WTC11 (cell line): Measurements from ENCODE around the gene RYR3. TPM values are rescaled to one million over a fixed set of nuclear protein-coding genes. Genes with fewer than 3 reads are reported as not detected.

ENCODE experiments used
- ATAC-seq: fragments of 200-7000 bp; cut with Tn5 transposase; 2 replicates; pipeline ENCODE4 v1.10.0; 2021; ENCODE audit warnings: mild to moderate bottlenecking, moderate library complexity
- CTCF ChIA-PET: fragments of 300-600 bp; sonication (Branson Sonifier 250); formaldehyde crosslinking; loops from one replicate; lab custom pipeline; 2021; ENCODE audit warnings: antibody characterized with exemption; lab: Charles Lee
- POLR2A ChIA-PET: fragments of 350-600 bp; sonication (Branson Sonifier 250); formaldehyde crosslinking; loops from one replicate; lab custom pipeline; 2021; ENCODE audit warnings: antibody characterized with exemption; lab: Charles Lee
- DNase-seq: peaks from one replicate; pipeline ENCODE4 v3.0.0; 2021; ENCODE audit warnings: low spot score
- H3K27ac Mint-ChIP-seq: 2 replicates; pipeline ENCODE4 v1.8.0; 2021; ENCODE audit warnings: mixed read lengths
- H3K27me3 Mint-ChIP-seq: 2 replicates; pipeline ENCODE4 v1.8.0; 2021; ENCODE audit warnings: low read depth, mild to moderate bottlenecking, moderate library complexity, mixed read lengths
- H3K36me3 Mint-ChIP-seq: 2 replicates; pipeline ENCODE4 v1.8.0; 2021; ENCODE audit warnings: mixed read lengths
- H3K4me1 Mint-ChIP-seq: 2 replicates; pipeline ENCODE4 v1.8.0; 2022; ENCODE audit warnings: mixed read lengths
- H3K4me3 Mint-ChIP-seq: 2 replicates; pipeline ENCODE4 v1.8.0; 2021; ENCODE audit warnings: mild to moderate bottlenecking, moderate library complexity, mixed read lengths
- H3K9me3 Mint-ChIP-seq: 2 replicates; pipeline ENCODE4 v1.8.0; 2021; ENCODE audit warnings: mixed read lengths
- CREM ChIP-seq: sonication (generic); formaldehyde crosslinking; IDR thresholded peaks from 2 replicates; pipeline ENCODE4 v1.8.1; 2022; ENCODE audit warnings: mild to moderate bottlenecking, missing genetic modification reagents, moderate library complexity
- ELF4 ChIP-seq: sonication (generic); formaldehyde crosslinking; IDR thresholded peaks from 2 replicates; pipeline ENCODE4 v1.8.1; 2022; ENCODE audit warnings: low read depth, mild to moderate bottlenecking, moderate library complexity, missing genetic modification reagents
- ETV6 ChIP-seq: sonication (generic); formaldehyde crosslinking; IDR thresholded peaks from 2 replicates; pipeline ENCODE4 v1.8.1; 2022; ENCODE audit warnings: mild to moderate bottlenecking, missing genetic modification reagents
- JUN ChIP-seq: sonication (generic); formaldehyde crosslinking; IDR thresholded peaks from 2 replicates; pipeline ENCODE4 v1.8.0; 2023; ENCODE audit warnings: mild to moderate bottlenecking, missing genetic modification reagents
- NFE2L1 ChIP-seq: sonication (generic); formaldehyde crosslinking; IDR thresholded peaks from 2 replicates; pipeline ENCODE4 v1.8.1; 2023; ENCODE audit warnings: missing genetic modification reagents
- OVOL2 ChIP-seq: fragments of 250-450 bp; sonication (Bioruptor Pico); IDR thresholded peaks from 2 replicates; pipeline ENCODE4 v1.9.0; 2021; ENCODE audit warnings: mild to moderate bottlenecking, borderline replicate concordance
- RORB ChIP-seq: fragments of 250-450 bp; sonication (Bioruptor Pico); IDR thresholded peaks from 2 replicates; pipeline ENCODE4 v1.9.0; 2021; ENCODE audit warnings: mild to moderate bottlenecking
- TEAD1 ChIP-seq: sonication (generic); formaldehyde crosslinking; IDR thresholded peaks from 2 replicates; pipeline ENCODE4 v1.8.0; 2022; ENCODE audit warnings: mild to moderate bottlenecking, missing genetic modification reagents
- ZNF138 ChIP-seq: sonication (generic); formaldehyde crosslinking; conservative IDR thresholded peaks from 2 replicates; pipeline ENCODE4 v1.8.1; 2022; ENCODE audit warnings: mild to moderate bottlenecking, moderate library complexity, missing genetic modification reagents
- ZNF396 ChIP-seq: fragments of 250-450 bp; sonication (Bioruptor Pico); IDR thresholded peaks from 2 replicates; pipeline ENCODE4 v1.8.0; 2021; ENCODE audit warnings: mild to moderate bottlenecking, moderate library complexity, borderline replicate concordance
- total RNA-seq: library from RNA; stranded (reverse); gene quantifications from 3 replicates; pipeline ENCODE4 v1.2.3, GENCODE V29; 2021
- TF ChIP-seq, protein P1 (sequence below): fragments of 250-450 bp; sonication (Bioruptor Pico); IDR thresholded peaks from 2 replicates; pipeline ENCODE4 v1.9.0; 2021; ENCODE audit warnings: mild to moderate bottlenecking, borderline replicate concordance
- TF ChIP-seq, protein P2 (sequence below): sonication (generic); formaldehyde crosslinking; IDR thresholded peaks from 2 replicates; pipeline ENCODE4 v1.8.1; 2022; ENCODE audit warnings: mild to moderate bottlenecking, moderate library complexity, missing genetic modification reagents
- TF ChIP-seq, protein P3 (sequence below): sonication (generic); formaldehyde crosslinking; IDR thresholded peaks from 2 replicates; pipeline ENCODE4 v1.8.0; 2022; ENCODE audit warnings: mild to moderate bottlenecking, missing genetic modification reagents
- TF ChIP-seq, protein P4 (sequence below): sonication (generic); formaldehyde crosslinking; conservative IDR thresholded peaks from 2 replicates; pipeline ENCODE4 v1.8.1; 2022; ENCODE audit warnings: mild to moderate bottlenecking, missing genetic modification reagents
- TF ChIP-seq, protein P5 (sequence below): sonication (generic); formaldehyde crosslinking; IDR thresholded peaks from 2 replicates; pipeline ENCODE4 v1.8.0; 2022; ENCODE audit warnings: mild to moderate bottlenecking, missing genetic modification reagents
- TF ChIP-seq, protein P6 (sequence below): sonication (generic); formaldehyde crosslinking; IDR thresholded peaks from 2 replicates; pipeline ENCODE4 v1.8.0; 2023; ENCODE audit warnings: missing genetic modification reagents
- TF ChIP-seq, protein P7 (sequence below): sonication (generic); formaldehyde crosslinking; IDR thresholded peaks from 2 replicates; pipeline ENCODE4 v1.8.1; 2023; ENCODE audit warnings: mild to moderate bottlenecking, moderate library complexity, missing genetic modification reagents
- TF ChIP-seq, protein P8 (sequence below): sonication (generic); formaldehyde crosslinking; IDR thresholded peaks from 2 replicates; pipeline ENCODE4 v1.8.0; 2022; ENCODE audit warnings: mild to moderate bottlenecking, missing genetic modification reagents
- TF ChIP-seq, protein P9 (sequence below): sonication (generic); formaldehyde crosslinking; conservative IDR thresholded peaks from 2 replicates; pipeline ENCODE4 v1.8.1; 2023; ENCODE audit warnings: mild to moderate bottlenecking, low read depth, missing genetic modification reagents, moderate library complexity
- TF ChIP-seq, protein P10 (sequence below): fragments of 250-450 bp; sonication (Bioruptor Pico); IDR thresholded peaks from 2 replicates; pipeline ENCODE4 v1.8.0; 2021; ENCODE audit warnings: mild to moderate bottlenecking

RYR3 gene
- total RNA-seq, 1 experiment from 2014 or later = 1.4 TPM

DNA sequence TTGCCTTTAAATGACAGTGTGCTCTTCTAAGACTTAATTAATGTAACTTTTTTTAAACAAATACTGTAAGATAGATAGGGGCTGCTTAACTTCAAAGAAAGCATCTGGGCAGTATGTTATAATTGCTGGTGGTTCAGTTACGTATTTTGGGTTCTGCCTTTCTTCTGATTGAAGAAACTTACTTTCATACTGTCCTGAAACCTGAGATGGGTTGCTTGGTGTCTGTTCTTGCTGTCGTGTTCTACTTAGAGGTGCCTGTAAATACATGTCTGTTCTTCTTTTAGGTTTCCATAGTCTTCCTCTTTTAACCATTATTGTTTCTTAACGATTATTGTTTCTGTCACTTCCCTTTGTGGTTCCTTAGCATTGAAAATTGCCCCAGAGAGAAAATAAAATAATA lies 359.8 kb downstream of the RYR3 start:
- Mint-ChIP-seq H3K4me1 (peaks cover 21% of the 10 kb centered on the region), H3K36me3 (no peaks in the 10 kb centered on the region), H3K9me3 (no peaks in the 10 kb centered on the region), H3K27ac (no peak overlapping the region), H3K4me3 (no peak overlapping the region), H3K27me3 (no peaks in the 10 kb centered on the region)
- TF ChIP-seq ELF4 (CRISPR knock-in tag) (no peak), CREM (no peak), TEAD1 (CRISPR knock-in tag) (no peak), RORB (CRISPR knock-in tag) (no peak), NFE2L1 (CRISPR knock-in tag) (no peak), OVOL2 (CRISPR knock-in tag) (no peak), JUN (CRISPR knock-in tag) (no peak), ZNF396 (no peak), ZNF138 (no peak), ETV6 (CRISPR knock-in tag) (no peak)
- TF ChIP-seq, protein P1, sequence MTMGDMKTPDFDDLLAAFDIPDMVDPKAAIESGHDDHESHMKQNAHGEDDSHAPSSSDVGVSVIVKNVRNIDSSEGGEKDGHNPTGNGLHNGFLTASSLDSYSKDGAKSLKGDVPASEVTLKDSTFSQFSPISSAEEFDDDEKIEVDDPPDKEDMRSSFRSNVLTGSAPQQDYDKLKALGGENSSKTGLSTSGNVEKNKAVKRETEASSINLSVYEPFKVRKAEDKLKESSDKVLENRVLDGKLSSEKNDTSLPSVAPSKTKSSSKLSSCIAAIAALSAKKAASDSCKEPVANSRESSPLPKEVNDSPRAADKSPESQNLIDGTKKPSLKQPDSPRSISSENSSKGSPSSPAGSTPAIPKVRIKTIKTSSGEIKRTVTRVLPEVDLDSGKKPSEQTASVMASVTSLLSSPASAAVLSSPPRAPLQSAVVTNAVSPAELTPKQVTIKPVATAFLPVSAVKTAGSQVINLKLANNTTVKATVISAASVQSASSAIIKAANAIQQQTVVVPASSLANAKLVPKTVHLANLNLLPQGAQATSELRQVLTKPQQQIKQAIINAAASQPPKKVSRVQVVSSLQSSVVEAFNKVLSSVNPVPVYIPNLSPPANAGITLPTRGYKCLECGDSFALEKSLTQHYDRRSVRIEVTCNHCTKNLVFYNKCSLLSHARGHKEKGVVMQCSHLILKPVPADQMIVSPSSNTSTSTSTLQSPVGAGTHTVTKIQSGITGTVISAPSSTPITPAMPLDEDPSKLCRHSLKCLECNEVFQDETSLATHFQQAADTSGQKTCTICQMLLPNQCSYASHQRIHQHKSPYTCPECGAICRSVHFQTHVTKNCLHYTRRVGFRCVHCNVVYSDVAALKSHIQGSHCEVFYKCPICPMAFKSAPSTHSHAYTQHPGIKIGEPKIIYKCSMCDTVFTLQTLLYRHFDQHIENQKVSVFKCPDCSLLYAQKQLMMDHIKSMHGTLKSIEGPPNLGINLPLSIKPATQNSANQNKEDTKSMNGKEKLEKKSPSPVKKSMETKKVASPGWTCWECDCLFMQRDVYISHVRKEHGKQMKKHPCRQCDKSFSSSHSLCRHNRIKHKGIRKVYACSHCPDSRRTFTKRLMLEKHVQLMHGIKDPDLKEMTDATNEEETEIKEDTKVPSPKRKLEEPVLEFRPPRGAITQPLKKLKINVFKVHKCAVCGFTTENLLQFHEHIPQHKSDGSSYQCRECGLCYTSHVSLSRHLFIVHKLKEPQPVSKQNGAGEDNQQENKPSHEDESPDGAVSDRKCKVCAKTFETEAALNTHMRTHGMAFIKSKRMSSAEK (CRISPR knock-in tag) = no peak
- TF ChIP-seq, protein P2, sequence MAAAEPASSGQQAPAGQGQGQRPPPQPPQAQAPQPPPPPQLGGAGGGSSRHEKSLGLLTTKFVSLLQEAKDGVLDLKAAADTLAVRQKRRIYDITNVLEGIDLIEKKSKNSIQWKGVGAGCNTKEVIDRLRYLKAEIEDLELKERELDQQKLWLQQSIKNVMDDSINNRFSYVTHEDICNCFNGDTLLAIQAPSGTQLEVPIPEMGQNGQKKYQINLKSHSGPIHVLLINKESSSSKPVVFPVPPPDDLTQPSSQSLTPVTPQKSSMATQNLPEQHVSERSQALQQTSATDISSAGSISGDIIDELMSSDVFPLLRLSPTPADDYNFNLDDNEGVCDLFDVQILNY (CRISPR knock-in tag) = no peak
- TF ChIP-seq, protein P3, sequence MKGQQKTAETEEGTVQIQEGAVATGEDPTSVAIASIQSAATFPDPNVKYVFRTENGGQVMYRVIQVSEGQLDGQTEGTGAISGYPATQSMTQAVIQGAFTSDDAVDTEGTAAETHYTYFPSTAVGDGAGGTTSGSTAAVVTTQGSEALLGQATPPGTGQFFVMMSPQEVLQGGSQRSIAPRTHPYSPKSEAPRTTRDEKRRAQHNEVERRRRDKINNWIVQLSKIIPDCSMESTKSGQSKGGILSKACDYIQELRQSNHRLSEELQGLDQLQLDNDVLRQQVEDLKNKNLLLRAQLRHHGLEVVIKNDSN (CRISPR knock-in tag) = no peak
- TF ChIP-seq, protein P4, sequence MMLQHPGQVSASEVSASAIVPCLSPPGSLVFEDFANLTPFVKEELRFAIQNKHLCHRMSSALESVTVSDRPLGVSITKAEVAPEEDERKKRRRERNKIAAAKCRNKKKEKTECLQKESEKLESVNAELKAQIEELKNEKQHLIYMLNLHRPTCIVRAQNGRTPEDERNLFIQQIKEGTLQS = no peak
- TF ChIP-seq, protein P5, sequence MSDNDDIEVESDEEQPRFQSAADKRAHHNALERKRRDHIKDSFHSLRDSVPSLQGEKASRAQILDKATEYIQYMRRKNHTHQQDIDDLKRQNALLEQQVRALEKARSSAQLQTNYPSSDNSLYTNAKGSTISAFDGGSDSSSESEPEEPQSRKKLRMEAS (CRISPR knock-in tag) = no peak
- TF ChIP-seq, protein P6, sequence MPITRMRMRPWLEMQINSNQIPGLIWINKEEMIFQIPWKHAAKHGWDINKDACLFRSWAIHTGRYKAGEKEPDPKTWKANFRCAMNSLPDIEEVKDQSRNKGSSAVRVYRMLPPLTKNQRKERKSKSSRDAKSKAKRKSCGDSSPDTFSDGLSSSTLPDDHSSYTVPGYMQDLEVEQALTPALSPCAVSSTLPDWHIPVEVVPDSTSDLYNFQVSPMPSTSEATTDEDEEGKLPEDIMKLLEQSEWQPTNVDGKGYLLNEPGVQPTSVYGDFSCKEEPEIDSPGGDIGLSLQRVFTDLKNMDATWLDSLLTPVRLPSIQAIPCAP (CRISPR knock-in tag) = no peak
- TF ChIP-seq, protein P7, sequence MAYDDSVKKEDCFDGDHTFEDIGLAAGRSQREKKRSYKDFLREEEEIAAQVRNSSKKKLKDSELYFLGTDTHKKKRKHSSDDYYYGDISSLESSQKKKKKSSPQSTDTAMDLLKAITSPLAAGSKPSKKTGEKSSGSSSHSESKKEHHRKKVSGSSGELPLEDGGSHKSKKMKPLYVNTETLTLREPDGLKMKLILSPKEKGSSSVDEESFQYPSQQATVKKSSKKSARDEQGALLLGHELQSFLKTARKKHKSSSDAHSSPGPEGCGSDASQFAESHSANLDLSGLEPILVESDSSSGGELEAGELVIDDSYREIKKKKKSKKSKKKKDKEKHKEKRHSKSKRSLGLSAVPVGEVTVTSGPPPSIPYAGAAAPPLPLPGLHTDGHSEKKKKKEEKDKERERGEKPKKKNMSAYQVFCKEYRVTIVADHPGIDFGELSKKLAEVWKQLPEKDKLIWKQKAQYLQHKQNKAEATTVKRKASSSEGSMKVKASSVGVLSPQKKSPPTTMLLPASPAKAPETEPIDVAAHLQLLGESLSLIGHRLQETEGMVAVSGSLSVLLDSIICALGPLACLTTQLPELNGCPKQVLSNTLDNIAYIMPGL = no peak
- TF ChIP-seq, protein P8, sequence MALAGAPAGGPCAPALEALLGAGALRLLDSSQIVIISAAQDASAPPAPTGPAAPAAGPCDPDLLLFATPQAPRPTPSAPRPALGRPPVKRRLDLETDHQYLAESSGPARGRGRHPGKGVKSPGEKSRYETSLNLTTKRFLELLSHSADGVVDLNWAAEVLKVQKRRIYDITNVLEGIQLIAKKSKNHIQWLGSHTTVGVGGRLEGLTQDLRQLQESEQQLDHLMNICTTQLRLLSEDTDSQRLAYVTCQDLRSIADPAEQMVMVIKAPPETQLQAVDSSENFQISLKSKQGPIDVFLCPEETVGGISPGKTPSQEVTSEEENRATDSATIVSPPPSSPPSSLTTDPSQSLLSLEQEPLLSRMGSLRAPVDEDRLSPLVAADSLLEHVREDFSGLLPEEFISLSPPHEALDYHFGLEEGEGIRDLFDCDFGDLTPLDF (CRISPR knock-in tag) = no peak
- TF ChIP-seq, protein P9, sequence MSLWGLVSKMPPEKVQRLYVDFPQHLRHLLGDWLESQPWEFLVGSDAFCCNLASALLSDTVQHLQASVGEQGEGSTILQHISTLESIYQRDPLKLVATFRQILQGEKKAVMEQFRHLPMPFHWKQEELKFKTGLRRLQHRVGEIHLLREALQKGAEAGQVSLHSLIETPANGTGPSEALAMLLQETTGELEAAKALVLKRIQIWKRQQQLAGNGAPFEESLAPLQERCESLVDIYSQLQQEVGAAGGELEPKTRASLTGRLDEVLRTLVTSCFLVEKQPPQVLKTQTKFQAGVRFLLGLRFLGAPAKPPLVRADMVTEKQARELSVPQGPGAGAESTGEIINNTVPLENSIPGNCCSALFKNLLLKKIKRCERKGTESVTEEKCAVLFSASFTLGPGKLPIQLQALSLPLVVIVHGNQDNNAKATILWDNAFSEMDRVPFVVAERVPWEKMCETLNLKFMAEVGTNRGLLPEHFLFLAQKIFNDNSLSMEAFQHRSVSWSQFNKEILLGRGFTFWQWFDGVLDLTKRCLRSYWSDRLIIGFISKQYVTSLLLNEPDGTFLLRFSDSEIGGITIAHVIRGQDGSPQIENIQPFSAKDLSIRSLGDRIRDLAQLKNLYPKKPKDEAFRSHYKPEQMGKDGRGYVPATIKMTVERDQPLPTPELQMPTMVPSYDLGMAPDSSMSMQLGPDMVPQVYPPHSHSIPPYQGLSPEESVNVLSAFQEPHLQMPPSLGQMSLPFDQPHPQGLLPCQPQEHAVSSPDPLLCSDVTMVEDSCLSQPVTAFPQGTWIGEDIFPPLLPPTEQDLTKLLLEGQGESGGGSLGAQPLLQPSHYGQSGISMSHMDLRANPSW (CRISPR knock-in tag) = no peak
- TF ChIP-seq, protein P10, sequence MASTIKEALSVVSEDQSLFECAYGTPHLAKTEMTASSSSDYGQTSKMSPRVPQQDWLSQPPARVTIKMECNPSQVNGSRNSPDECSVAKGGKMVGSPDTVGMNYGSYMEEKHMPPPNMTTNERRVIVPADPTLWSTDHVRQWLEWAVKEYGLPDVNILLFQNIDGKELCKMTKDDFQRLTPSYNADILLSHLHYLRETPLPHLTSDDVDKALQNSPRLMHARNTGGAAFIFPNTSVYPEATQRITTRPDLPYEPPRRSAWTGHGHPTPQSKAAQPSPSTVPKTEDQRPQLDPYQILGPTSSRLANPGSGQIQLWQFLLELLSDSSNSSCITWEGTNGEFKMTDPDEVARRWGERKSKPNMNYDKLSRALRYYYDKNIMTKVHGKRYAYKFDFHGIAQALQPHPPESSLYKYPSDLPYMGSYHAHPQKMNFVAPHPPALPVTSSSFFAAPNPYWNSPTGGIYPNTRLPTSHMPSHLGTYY (CRISPR knock-in tag) = no peak
- ChIA-PET CTCF (no interaction called here), POLR2A (interaction anchor here (0.6 to 1.0 kb wide), 2 partner anchors 362 to 441 kb away, joined by 3 to 7 read pairs; no protein-coding TSS in a partner anchor)
- ATAC-seq (no peak), DNase-seq (no peak)
